ENCODE measurements around the gene PTPRT.

Gene PTPRT

GRCh38 chr20:43017241-43018030, 172.3 kb downstream of the PTPRT start:
- DNase-seq = no peak

- DNase-seq = no peak
Measured at GRCh38 chr20:43016257-43016656, 173.4 kb downstream of the PTPRT start.

GRCh38 chr20:43015566-43015965, 174.1 kb downstream of the PTPRT start:
- DNase-seq = no peak

- no peak for DNase-seq
Measured at GRCh38 chr20:43014206-43014605, 175.5 kb downstream of the PTPRT start.

- no peak for DNase-seq
Measured at GRCh38 chr20:43011491-43011890, 178.2 kb downstream of the PTPRT start.

GRCh38 chr20:43009532-43009931, 180.2 kb downstream of the PTPRT start:
- DNase-seq = no peak

- no peak for DNase-seq
Measured at GRCh38 chr20:43007525-43007924, 182.2 kb downstream of the PTPRT start.

GRCh38 chr20:43006651-43007375, 182.9 kb downstream of the PTPRT start:
- no peak for DNase-seq

- DNase-seq = no peak
Measured at GRCh38 chr20:43003318-43003944, 186.3 kb downstream of the PTPRT start.

- DNase-seq = no peak
Measured at GRCh38 chr20:42996141-42996540, 193.6 kb downstream of the PTPRT start.

- no peak for DNase-seq
Measured at GRCh38 chr20:42988319-42988718, 201.4 kb downstream of the PTPRT start.

- no peak for DNase-seq
Measured at GRCh38 chr20:42987376-42988114, 202.2 kb downstream of the PTPRT start.

GRCh38 chr20:42986143-42986773, 203.4 kb downstream of the PTPRT start:
- DNase-seq = no peak

GRCh38 chr20:42985628-42986027, 204.1 kb downstream of the PTPRT start:
- no peak for DNase-seq

GRCh38 chr20:42982218-42982617, 207.5 kb downstream of the PTPRT start:
- DNase-seq = no peak

- no peak for DNase-seq
Measured at GRCh38 chr20:42981253-42981652, 208.5 kb downstream of the PTPRT start.

GRCh38 chr20:42979720-42980119, 210.0 kb downstream of the PTPRT start:
- DNase-seq = no peak

GRCh38 chr20:42978184-42978974, 211.3 kb downstream of the PTPRT start:
- DNase-seq = no peak

GRCh38 chr20:42975974-42976373, 213.7 kb downstream of the PTPRT start:
- no peak for DNase-seq

GRCh38 chr20:42974347-42974746, 215.4 kb downstream of the PTPRT start:
- no peak for DNase-seq

GRCh38 chr20:42972591-42972990, 217.1 kb downstream of the PTPRT start:
- no peak for DNase-seq

GRCh38 chr20:42968746-42969145, 221.0 kb downstream of the PTPRT start:
- no peak for DNase-seq
